HL-60 (cell line): Measurements from ENCODE around the gene SBNO2.

Experiments
- CTCF ChIP-seq: IDR thresholded peaks from one replicate; pipeline ENCODE4 v1.5.1; 2011; ENCODE audit warnings: low read length, control low read depth, inconsistent platforms; ENCODE audit not compliant: insufficient read depth
- GABPA ChIP-seq: IDR thresholded peaks from 2 replicates; pipeline ENCODE4 v1.6.1; 2012; ENCODE audit warnings: low read depth
- POLR2AphosphoS5 ChIP-seq: IDR thresholded peaks from 2 replicates; pipeline ENCODE4 v1.6.1; 2012; ENCODE audit warnings: low read depth
- REST ChIP-seq: IDR thresholded peaks from 2 replicates; pipeline ENCODE4 v1.6.1; 2012; ENCODE audit warnings: low read depth; ENCODE audit not compliant: insufficient replicate concordance
- SPI1 ChIP-seq: IDR thresholded peaks from 2 replicates; pipeline ENCODE4 v1.6.1; 2012; ENCODE audit warnings: low read depth, mild to moderate bottlenecking, borderline replicate concordance

GRCh38 chr19:1183543-1184172 lies 9.6 kb upstream of the SBNO2 start:
- TF ChIP-seq REST = no peak
- TF ChIP-seq CTCF = no peak
- no peak for TF ChIP-seq POLR2AphosphoS5
- TF ChIP-seq GABPA = no peak
- no peak for TF ChIP-seq SPI1
